ENCODE results near the gene FLRT1. TPM values are rescaled to one million over a fixed set of nuclear protein-coding genes. Genes with fewer than 3 reads are reported as not detected.

Gene FLRT1
- total RNA-seq, 2 donors from 2014 or later: not detected

- ATAC-seq (no peak), DNase-seq (ENCODE audit: low spot score in 2 of 2) (no peak)
- no peaks in the 10 kb centered on the region for H3K36me3 Mint-ChIP-seq
- no peak overlapping the region for H3K27ac Mint-ChIP-seq
- no peaks in the 10 kb centered on the region for H3K9me3 Mint-ChIP-seq
Measured at GRCh38 chr11:64051297-64051696, 15.6 kb downstream of the FLRT1 start.

DNA sequence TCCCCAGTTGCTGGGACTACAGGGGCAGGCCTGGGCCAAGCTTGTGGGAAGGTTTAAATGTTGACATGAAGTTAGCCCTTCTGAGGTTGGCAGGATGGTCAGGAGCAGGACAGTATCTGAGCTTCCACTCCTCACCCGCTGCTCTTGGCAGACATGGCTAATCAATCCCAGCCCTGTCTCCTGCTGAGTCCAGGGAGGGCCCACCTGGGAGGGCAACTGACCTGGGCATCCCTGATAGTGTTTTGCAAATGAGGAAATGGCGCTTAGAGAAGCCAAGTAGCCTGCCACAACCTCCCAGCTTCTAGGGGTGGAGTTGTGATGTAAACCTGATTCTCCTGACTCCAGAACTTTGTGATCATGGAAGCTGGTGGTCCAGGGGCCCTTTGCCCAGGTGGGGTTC lies 16.7 kb downstream of the FLRT1 start:
- Mint-ChIP-seq H3K27ac (no peak overlapping the region), H3K9me3 (no peaks in the 10 kb centered on the region), H3K36me3 (no peaks in the 10 kb centered on the region)
- ATAC-seq (no peak), DNase-seq (ENCODE audit: low spot score in 2 of 2) (no peak)

GRCh38 chr11:64052938-64053622 lies 17.3 kb downstream of the FLRT1 start:
- no peak for DNase-seq (ENCODE audit: low spot score in 2 of 2)

DNA sequence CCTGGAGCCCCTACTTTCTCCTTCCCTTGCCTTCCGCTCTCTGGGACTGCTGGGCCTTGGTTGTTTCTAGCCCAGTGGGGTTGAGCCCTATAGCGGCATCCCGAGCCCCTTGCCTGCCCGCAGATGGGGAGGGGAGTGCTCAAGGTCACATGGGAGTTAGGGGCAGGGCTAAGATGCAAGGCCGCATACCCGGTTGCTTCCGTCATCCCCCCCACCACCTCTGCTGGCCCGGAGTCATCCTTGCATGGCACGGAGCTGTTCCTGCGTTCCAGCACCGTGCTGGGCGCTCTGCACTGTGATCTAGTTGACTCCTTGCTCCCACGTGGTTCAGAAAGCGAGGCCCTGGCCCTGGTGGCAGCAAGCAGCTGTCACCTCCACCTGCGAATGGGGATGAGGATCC lies 18.0 kb downstream of the FLRT1 start:
- Mint-ChIP-seq H3K9me3 (no peaks in the 10 kb centered on the region), H3K27ac (no peak overlapping the region), H3K36me3 (no peaks in the 10 kb centered on the region)
- ATAC-seq: no peak
- DNase-seq (ENCODE audit: low spot score in 2 of 2): no peak

More at GRCh38 chr11:64052938-64053622, 17.3 kb downstream of the FLRT1 start:
- Mint-ChIP-seq H3K9me3 (no peaks in the 10 kb centered on the region), H3K27ac (no peak overlapping the region), H3K36me3 (no peaks in the 10 kb centered on the region)
- ATAC-seq: no peak

GRCh38 chr11:64055077-64055476 lies 19.3 kb downstream of the FLRT1 start:
- H3K9me3 Mint-ChIP-seq: no peaks in the 10 kb centered on the region
- no peak for ATAC-seq
- H3K36me3 Mint-ChIP-seq: no peaks in the 10 kb centered on the region
- peak overlapping the region in 1 of 2 donors; percentile 65 for H3K27ac Mint-ChIP-seq
- DNase-seq (ENCODE audit: low spot score in 2 of 2): no peak

GRCh38 chr11:64056213-64056785 lies 20.6 kb downstream of the FLRT1 start:
- DNase-seq (ENCODE audit: low spot score in 2 of 2): no peak
- Mint-ChIP-seq H3K36me3 (no peaks in the 10 kb centered on the region), H3K9me3 (no peaks in the 10 kb centered on the region), H3K27ac (no peak overlapping the region)
- ATAC-seq: no peak

GRCh38 chr11:64056861-64057260 lies 21.1 kb downstream of the FLRT1 start:
- Mint-ChIP-seq H3K9me3 (no peaks in the 10 kb centered on the region), H3K27ac (no peak overlapping the region), H3K36me3 (no peaks in the 10 kb centered on the region)
- ATAC-seq (no peak), DNase-seq (ENCODE audit: low spot score in 2 of 2) (no peak)

DNA sequence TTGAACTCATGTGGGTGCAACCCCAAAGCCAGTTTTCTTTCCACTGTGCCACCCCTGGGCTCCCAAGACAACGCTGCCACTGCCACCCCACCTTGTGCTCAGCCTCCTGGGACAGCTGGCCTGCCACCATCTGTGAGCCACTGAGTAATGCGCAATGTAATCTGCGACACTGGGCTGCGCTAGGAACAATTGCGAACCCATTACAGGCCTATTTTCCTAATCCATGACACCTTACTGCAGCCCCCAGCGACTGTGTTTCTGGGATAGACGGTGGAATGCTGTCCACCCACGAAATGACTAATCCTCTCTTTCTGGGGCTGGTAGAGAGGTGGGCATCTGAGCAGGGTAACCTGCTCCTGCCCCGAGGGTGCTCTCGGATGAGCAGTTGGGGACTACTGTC lies 22.2 kb downstream of the FLRT1 start:
- DNase-seq (ENCODE audit: low spot score in 2 of 2) (no peak), ATAC-seq (no peak)
- Mint-ChIP-seq H3K27ac (no peak overlapping the region), H3K36me3 (no peaks in the 10 kb centered on the region), H3K9me3 (no peaks in the 10 kb centered on the region)

DNA sequence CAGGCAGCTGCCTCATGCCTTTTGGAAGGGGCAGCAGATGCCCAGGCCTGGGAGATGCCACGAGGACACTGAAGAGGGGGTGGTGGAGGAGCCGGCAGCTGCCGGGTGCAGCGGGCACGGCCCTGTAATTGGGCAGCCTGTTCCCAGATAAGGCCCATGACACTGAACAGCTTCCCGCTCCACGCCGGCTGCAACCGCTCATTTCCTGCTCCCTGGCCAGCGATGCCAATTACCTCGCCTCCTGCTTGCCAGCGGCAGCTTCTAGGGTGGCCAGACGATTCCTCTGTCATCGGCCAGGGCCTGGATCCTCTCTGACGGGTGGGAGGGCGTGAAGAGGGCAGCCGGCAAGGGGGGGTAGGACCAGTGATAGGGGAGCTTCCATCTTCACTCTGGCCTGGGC lies 22.8 kb downstream of the FLRT1 start:
- DNase-seq (ENCODE audit: low spot score in 2 of 2) (no peak), ATAC-seq (no peak)
- Mint-ChIP-seq H3K9me3 (no peaks in the 10 kb centered on the region), H3K27ac (no peak overlapping the region), H3K36me3 (no peaks in the 10 kb centered on the region)

DNA sequence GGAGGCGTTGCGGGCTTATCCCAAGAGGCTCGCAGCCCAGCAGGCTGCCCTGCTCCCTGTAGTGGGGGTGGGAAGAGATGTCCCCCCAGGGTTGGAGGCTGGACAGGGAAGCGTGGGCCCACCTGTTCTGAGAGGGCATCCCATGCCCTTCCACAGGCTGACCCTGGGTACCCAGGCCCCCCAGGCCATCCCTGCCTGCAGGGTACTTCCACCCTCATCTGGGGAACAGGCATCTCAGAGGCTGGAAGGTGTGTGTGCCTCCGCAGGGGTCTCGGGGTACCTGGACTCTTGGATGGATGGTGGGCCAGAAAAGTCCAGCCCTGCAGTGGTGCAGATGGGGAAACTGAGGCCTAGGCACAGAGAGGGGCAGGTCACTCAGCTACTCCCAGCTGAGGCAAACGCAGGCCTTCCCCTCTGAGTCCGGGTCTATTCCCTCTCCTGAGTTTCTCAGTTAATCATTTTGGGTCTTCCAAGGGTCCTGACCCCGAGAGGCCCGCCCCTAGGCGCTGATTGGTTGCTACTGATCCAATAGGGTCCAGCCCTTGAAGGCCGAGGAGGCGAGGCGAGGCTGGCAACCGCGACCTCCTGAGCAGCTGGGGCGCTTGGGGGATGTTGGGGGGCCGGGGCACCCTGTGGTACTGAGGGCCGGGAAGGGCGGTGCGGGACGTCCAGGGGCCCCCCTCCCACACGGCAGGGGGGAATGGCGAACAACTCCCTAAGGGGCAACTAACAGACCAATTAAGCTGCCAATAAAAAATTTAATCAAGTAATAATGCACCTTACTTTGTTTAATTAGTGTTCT lies 23.8 kb downstream of the FLRT1 start:
- no peaks in the 10 kb centered on the region for H3K36me3 Mint-ChIP-seq
- no peaks in the 10 kb centered on the region for H3K9me3 Mint-ChIP-seq
- ATAC-seq (no peak), DNase-seq (ENCODE audit: low spot score in 2 of 2) (no peak)
- no peak overlapping the region for H3K27ac Mint-ChIP-seq

DNA sequence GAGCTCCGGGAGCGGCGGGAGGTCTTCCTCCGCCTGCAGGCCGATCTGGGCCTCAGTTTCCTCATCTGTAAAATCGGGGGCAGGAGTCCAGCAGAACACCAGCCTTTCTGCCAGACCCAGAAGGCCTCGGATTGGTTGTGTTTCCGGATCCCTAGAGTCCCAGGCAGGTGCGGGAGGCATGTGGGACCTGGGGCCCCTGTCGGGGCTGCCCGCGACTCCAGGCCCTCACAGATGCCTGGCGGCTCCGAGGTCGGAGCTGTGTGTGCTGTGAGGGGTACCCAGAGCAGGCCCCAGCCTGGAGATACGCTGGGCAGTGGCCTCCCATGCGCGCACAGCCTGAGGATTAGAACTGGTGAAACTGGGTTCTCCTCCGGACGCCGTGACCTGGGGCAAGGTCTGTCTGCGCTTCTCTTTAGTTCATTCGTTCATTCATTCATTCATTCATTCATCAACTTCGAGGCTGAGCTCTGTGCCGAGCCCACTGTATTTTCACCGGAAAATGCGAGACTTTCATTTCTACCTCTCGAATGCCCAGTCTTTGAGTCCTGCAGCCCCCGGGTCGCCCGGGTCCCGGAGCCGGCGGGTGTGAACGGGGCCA lies 24.6 kb downstream of the FLRT1 start:
- Mint-ChIP-seq H3K27ac (no peak overlapping the region), H3K9me3 (no peaks in the 10 kb centered on the region)
- peak in 1 of 2 donors; percentile 16 for ATAC-seq

DNA sequence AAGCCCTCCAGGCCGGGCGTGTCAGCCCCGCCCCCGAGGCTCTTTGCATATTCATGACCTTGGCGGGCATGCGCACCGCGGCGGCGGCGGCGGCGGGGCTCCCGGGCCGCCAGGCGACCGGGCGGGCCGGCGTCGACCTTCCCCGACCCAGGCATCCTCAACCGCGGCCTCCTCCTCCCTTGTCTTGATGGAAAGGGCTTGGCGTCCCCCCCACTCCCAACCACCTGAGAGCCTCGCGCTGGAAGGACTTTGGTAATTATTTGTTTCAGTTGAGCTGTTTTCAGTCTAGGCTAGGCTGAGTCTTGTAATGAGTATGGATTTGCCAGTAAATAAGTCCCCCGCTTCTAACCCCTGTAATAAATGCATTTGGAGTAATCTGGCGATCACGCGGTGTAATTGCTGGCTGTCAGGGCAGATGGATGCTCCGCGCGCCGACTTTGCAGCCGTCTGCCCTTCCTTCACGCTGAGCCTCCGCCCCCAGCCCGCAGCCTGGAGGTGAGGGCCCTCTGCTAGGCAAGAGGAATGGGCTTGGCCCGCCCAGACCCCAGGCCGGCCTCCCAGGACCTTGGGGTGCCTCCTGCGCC lies 25.2 kb downstream of the FLRT1 start:
- no peaks in the 10 kb centered on the region for H3K9me3 Mint-ChIP-seq
- peak; percentile 73 to 86 for ATAC-seq
- no peak overlapping the region for H3K27ac Mint-ChIP-seq
- peak in 1 of 2 donors; percentile 74 for DNase-seq (ENCODE audit: low spot score in 2 of 2)
- H3K36me3 Mint-ChIP-seq: no peaks in the 10 kb centered on the region

More for the DNA sequence above, 24.6 kb downstream of the FLRT1 start:
- no peaks in the 10 kb centered on the region for H3K36me3 Mint-ChIP-seq
- no peak for DNase-seq (ENCODE audit: low spot score in 2 of 2)

GRCh38 chr11:64062185-64063039 lies 26.7 kb downstream of the FLRT1 start:
- Mint-ChIP-seq H3K36me3 (no peaks in the 10 kb centered on the region), H3K27ac (no peak overlapping the region), H3K9me3 (no peaks in the 10 kb centered on the region)
- DNase-seq (ENCODE audit: low spot score in 2 of 2) (no peak), ATAC-seq (no peak)

GRCh38 chr11:64063777-64064176 lies 28.0 kb downstream of the FLRT1 start:
- ATAC-seq (no peak), DNase-seq (ENCODE audit: low spot score in 2 of 2) (no peak)
- Mint-ChIP-seq H3K36me3 (no peaks in the 10 kb centered on the region), H3K27ac (no peak overlapping the region), H3K9me3 (no peaks in the 10 kb centered on the region)

GRCh38 chr11:64064374-64065140 lies 28.8 kb downstream of the FLRT1 start:
- Mint-ChIP-seq H3K27ac (no peak overlapping the region), H3K9me3 (no peaks in the 10 kb centered on the region), H3K36me3 (no peaks in the 10 kb centered on the region)
- no peak for DNase-seq (ENCODE audit: low spot score in 2 of 2)
- ATAC-seq: no peak

GRCh38 chr11:64065141-64065465 lies 29.4 kb downstream of the FLRT1 start:
- DNase-seq (ENCODE audit: low spot score in 2 of 2) (no peak), ATAC-seq (no peak)
- Mint-ChIP-seq H3K27ac (no peak overlapping the region), H3K36me3 (no peaks in the 10 kb centered on the region), H3K9me3 (no peaks in the 10 kb centered on the region)
